ENCODE results near the gene KIF6.

DNA sequence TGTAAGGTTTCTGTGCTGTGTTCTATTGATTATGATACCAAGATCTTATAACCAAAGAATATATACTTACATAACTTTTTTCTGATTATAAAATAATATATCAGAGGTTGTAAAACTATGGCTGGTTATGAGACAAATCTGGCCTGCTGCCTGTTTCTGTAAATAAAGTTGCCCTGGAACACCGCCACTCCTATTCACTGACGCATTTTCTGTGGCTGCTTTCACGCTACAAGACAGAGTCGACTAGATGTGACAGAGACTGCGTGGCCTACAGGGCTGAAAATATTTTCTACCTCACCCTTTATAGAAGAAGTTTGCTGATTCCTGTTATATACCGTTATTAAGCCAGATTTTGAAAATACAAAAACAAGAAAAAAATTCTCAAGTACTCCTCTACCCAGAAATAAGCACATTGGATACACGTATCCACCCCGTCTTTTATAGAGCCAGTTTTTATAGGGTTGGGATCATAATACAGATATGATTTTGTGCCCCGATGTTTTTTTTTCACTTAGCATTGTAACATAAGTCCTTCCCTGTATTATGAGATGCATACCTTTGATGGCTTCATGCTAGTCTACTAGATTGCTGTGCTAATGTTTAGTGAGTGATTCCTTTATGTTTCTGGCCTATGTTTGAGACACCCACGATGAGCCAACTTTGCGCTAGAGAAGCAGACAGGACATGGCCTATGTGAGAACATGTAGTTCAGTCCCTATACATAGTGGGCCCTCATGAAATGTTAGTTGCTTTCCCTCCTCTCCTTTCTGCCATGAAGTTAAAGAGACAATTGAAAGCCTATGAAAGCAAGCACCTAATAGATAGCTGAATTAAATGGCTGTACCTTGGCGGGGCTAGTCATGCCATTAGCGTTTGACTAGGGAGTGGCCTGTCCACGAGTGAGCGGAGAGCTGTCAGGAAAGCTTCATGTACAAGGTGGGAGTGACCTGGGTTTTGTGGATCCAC is 304.6 kb downstream of the KIF6 start:
- TF ChIP-seq, protein P1, sequence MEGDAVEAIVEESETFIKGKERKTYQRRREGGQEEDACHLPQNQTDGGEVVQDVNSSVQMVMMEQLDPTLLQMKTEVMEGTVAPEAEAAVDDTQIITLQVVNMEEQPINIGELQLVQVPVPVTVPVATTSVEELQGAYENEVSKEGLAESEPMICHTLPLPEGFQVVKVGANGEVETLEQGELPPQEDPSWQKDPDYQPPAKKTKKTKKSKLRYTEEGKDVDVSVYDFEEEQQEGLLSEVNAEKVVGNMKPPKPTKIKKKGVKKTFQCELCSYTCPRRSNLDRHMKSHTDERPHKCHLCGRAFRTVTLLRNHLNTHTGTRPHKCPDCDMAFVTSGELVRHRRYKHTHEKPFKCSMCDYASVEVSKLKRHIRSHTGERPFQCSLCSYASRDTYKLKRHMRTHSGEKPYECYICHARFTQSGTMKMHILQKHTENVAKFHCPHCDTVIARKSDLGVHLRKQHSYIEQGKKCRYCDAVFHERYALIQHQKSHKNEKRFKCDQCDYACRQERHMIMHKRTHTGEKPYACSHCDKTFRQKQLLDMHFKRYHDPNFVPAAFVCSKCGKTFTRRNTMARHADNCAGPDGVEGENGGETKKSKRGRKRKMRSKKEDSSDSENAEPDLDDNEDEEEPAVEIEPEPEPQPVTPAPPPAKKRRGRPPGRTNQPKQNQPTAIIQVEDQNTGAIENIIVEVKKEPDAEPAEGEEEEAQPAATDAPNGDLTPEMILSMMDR (IDR thresholded peaks at IDR 0.05), result no peak
- TF ChIP-seq POLR2A (IDR thresholded peaks at IDR 0.05), result no peak
